Endothelial cell (in vitro differentiated cells): ENCODE results near the gene NDST3. TPM values are rescaled to one million over a fixed set of nuclear protein-coding genes. Genes with fewer than 3 reads are reported as not detected.
A peak's percentile ranks its signal among the peaks of the same experiment; 100 is the strongest.

ENCODE experiments used
- DNase-seq: peaks from one replicate; pipeline ENCODE4 v3.0.0; 2021; ENCODE audit warnings: low spot score
- H3K27ac Mint-ChIP-seq: one replicate; pipeline ENCODE4 v1.8.0; 2021; ENCODE audit warnings: mixed read lengths, inconsistent platforms; ENCODE audit not compliant: unreplicated experiment
- H3K27me3 Mint-ChIP-seq: one replicate; pipeline ENCODE4 v1.8.0; 2021; ENCODE audit warnings: mild to moderate bottlenecking, moderate library complexity, mixed read lengths, inconsistent platforms; ENCODE audit not compliant: unreplicated experiment
- H3K36me3 Mint-ChIP-seq: one replicate; pipeline ENCODE4 v1.8.0; 2021; ENCODE audit warnings: mild to moderate bottlenecking, low read depth, mixed read lengths, inconsistent platforms; ENCODE audit not compliant: unreplicated experiment
- H3K4me1 Mint-ChIP-seq: one replicate; pipeline ENCODE4 v1.8.0; 2021; ENCODE audit warnings: mild to moderate bottlenecking, mixed read lengths, inconsistent platforms; ENCODE audit not compliant: unreplicated experiment
- H3K4me3 Mint-ChIP-seq: one replicate; pipeline ENCODE4 v1.8.0; 2021; ENCODE audit warnings: mild to moderate bottlenecking, mixed read lengths, inconsistent platforms; ENCODE audit not compliant: unreplicated experiment
- H3K9me3 Mint-ChIP-seq: one replicate; pipeline ENCODE4 v1.8.0; 2021; ENCODE audit warnings: mixed read lengths, inconsistent platforms; ENCODE audit not compliant: unreplicated experiment
- total RNA-seq: library from RNA; stranded (reverse); fragmentation: NEBNext Ultra II Directional; extraction: Animal tissue kit (Norgen Biotek cat#: 25700); gene quantifications from one replicate; pipeline ENCODE4 v1.2.1, GENCODE V29; 2021; ENCODE audit not compliant: unreplicated experiment
- TF ChIP-seq, protein P1 (sequence below): fragments of 200-600 bp; sonication (generic); IDR thresholded peaks from one replicate; pipeline ENCODE4 v1.5.0; 2021; ENCODE audit warnings: antibody characterized with exemption; ENCODE audit not compliant: unreplicated experiment

NDST3 gene
- total RNA-seq, 1 donor from 2014 or later = 11.9 TPM

DNA sequence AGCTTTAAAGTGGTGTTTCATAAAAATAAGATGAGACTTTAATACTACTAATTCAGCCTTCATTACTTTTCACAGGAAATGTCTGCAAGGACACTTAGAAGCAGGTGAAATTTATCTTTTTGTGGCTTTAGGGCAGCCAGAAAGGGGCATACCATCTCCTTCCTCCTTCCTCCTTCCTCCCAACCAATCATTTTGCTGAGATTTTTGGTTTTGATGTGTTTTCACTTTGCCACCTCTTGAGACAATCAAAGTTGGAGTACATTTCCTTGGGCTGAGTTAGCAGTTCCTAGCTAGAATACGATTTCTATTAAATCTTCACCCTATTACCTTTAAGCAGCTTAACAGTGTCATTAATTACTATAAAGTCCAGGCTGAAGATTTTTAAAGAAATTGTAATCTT is 5.1 kb upstream of the NDST3 start:
- H3K4me3 Mint-ChIP-seq = no peak overlapping the region
- no peaks in the 10 kb centered on the region for H3K27me3 Mint-ChIP-seq
- H3K36me3 Mint-ChIP-seq = no peaks in the 10 kb centered on the region
- H3K9me3 Mint-ChIP-seq = no peaks in the 10 kb centered on the region
- H3K27ac Mint-ChIP-seq = no peak overlapping the region
- no peaks in the 10 kb centered on the region for H3K4me1 Mint-ChIP-seq
- no peak for DNase-seq
- TF ChIP-seq, protein P1, sequence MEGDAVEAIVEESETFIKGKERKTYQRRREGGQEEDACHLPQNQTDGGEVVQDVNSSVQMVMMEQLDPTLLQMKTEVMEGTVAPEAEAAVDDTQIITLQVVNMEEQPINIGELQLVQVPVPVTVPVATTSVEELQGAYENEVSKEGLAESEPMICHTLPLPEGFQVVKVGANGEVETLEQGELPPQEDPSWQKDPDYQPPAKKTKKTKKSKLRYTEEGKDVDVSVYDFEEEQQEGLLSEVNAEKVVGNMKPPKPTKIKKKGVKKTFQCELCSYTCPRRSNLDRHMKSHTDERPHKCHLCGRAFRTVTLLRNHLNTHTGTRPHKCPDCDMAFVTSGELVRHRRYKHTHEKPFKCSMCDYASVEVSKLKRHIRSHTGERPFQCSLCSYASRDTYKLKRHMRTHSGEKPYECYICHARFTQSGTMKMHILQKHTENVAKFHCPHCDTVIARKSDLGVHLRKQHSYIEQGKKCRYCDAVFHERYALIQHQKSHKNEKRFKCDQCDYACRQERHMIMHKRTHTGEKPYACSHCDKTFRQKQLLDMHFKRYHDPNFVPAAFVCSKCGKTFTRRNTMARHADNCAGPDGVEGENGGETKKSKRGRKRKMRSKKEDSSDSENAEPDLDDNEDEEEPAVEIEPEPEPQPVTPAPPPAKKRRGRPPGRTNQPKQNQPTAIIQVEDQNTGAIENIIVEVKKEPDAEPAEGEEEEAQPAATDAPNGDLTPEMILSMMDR = no peak

DNA sequence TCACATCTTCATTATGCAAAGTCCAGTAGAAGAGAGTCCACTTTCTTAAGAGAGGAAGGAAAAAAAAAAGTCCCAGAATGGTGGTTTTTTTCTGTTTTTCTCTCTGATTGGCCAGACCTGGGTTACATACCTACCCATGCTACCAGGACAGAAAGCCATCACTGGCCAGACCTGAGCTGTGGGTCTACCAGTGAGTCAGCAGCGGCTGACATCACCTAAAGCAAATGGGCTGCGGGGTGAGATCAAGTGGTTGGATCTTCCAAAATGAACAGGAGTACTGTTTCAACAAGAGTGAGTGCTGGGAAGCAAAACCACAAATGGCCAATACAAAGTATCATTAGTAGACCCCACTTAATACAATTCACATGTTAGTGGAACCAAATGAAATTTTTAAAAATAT is 1.6 kb upstream of the NDST3 start:
- Mint-ChIP-seq H3K4me1 (no peaks in the 10 kb centered on the region), H3K9me3 (no peaks in the 10 kb centered on the region), H3K27ac (no peak overlapping the region), H3K4me3 (peak overlapping the region; percentile 92), H3K36me3 (no peaks in the 10 kb centered on the region), H3K27me3 (no peaks in the 10 kb centered on the region)
- TF ChIP-seq, protein P1 = no peak
- no peak for DNase-seq

DNA sequence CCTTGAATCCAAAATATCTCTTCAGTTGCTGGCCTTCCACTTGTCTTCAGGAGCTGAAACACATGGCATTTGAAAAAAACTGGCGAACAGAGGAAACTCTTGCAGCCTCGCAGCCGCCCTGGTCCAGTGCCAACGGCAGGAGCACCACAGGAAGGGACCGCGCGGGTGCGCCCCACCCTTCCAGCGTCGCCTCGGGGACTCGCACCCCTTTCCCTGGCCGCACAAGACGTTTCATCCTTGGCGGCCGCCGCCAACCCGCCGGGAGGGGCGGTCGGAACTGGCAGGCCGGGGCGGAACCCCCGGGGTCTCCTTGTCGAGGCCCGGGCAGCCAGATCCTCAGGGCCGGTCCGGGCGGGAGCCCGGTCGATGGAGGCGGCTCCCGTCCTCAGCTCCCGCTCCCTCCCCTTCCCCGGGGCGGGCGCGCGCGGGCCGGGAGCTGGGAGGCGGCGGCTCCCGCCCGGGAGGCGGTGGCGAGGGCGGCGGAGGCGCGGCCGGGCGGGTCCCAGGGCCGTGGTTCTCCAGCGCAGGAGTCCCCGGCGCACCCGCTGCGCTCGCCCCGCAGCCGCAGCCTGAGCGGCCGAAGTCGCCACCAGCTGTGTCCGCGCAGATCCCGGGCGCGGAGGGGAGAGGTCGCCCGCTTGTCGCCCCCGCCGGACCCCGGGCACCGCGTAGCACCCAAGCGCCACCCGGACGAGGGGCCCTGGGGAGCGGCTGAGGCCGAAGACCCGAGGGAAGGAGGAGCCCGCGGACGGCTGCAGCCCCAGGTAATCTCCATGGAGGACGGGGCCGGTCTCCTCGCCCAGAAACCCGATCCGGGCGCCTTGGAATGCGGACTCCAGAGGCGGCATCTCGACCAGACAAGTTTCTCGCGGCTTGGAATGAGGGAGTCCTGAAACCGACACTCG is 886 bp upstream of the NDST3 start:
- Mint-ChIP-seq H3K9me3 (no peaks in the 10 kb centered on the region), H3K27ac (no peak overlapping the region), H3K27me3 (no peaks in the 10 kb centered on the region), H3K4me3 (peak overlapping the region; percentile 92), H3K4me1 (no peaks in the 10 kb centered on the region), H3K36me3 (no peaks in the 10 kb centered on the region)
- TF ChIP-seq, protein P1 = no peak
- DNase-seq = peak; percentile 61

DNA sequence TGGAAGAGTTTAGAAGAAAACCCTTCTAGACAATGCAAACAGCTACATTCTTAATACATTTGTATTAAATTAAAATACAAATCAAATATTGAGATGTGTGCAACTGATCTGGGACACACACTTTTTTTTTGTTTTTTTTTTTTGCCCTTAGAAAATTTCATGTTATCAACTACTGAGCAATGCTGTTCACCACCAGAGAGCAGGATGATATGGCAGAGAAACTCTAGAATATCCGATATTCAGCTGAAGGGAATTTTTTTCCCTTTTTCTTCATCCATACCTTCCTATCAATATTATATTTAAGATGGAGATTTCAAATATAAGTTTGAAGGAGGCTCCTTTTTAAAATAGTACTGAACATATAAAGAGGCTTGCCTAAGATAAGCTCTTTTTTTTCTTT is 1.0 kb downstream of the NDST3 start:
- H3K4me1 Mint-ChIP-seq = no peaks in the 10 kb centered on the region
- no peaks in the 10 kb centered on the region for H3K27me3 Mint-ChIP-seq
- no peaks in the 10 kb centered on the region for H3K36me3 Mint-ChIP-seq
- DNase-seq = no peak
- no peaks in the 10 kb centered on the region for H3K9me3 Mint-ChIP-seq
- no peak overlapping the region for H3K27ac Mint-ChIP-seq
- no peak overlapping the region for H3K4me3 Mint-ChIP-seq
- TF ChIP-seq, protein P1 = no peak

DNA sequence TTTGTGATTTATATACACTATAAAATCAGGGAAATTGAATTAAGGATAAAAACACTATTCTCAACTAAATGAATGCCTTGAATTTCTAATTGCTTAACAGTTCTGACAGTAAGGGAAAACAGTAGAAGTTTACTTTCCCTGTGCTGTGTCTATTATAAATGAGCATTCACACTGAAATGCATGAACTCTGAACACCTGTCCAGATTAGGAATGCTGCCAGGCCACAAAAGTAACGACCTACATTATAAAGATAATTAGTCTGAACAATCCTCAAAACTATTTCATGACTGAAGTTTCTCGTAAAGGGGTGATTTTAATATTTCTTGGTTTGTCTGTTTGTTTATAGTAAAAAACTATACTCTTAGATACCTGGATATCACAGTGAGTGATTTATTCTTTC is 2.0 kb downstream of the NDST3 start:
- H3K36me3 Mint-ChIP-seq = no peaks in the 10 kb centered on the region
- TF ChIP-seq, protein P1 = no peak
- no peak for DNase-seq
- no peaks in the 10 kb centered on the region for H3K9me3 Mint-ChIP-seq
- no peak overlapping the region for H3K4me3 Mint-ChIP-seq
- no peaks in the 10 kb centered on the region for H3K4me1 Mint-ChIP-seq
- no peaks in the 10 kb centered on the region for H3K27me3 Mint-ChIP-seq
- H3K27ac Mint-ChIP-seq = no peak overlapping the region
